BE2C (cell line): ENCODE measurements around the gene MYL12B.

Experiments used
- DNase-seq: peaks from one replicate; pipeline ENCODE4 v3.0.0-alpha.2; 2020
- H3K27me3 ChIP-seq: fragments of 250-450 bp; sonication (Bioruptor Pico); 2 replicates; pipeline ENCODE4 v1.5.1; 2020; ENCODE audit warnings: mild to moderate bottlenecking
- H3K36me3 ChIP-seq: fragments of 250-450 bp; sonication (Bioruptor Pico); 2 replicates; pipeline ENCODE4 v1.5.1; 2020; ENCODE audit warnings: mild to moderate bottlenecking
- H3K4me1 ChIP-seq: fragments of 250-450 bp; sonication (Bioruptor Pico); 2 replicates; pipeline ENCODE4 v1.5.1; 2020
- H3K4me3 ChIP-seq: 2 replicates; pipeline ENCODE4 v1.5.1; 2011; ENCODE audit warnings: low read depth, low read length
- H3K9me3 ChIP-seq: fragments of 250-450 bp; sonication (Bioruptor Pico); 2 replicates; pipeline ENCODE4 v1.5.1; 2020
- TF ChIP-seq, protein P1 (sequence below): IDR thresholded peaks from 2 replicates; pipeline ENCODE4 v1.5.1; 2012; ENCODE audit warnings: mild to moderate bottlenecking, low read depth, low read length

MYL12B gene

DNA sequence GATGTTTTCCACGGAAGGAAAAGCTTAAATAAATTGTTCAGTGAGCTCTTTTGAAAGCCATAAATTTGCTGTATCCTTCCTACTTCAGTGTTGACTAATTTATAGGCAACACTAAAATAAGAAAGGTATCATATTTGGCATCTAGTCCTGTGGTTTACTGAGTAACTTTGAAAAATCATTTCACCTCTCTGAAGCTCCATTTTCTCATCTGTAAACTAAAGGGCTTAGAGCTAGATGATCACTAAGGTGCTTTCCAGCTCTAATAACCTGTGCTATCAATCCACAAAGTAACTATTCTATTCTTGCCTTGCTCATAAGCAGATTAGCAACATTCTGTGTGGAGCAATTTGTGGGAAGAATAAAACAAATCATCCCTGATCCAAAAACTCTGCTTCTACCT lies 38.6 kb upstream of the MYL12B start:
- Histone ChIP-seq H3K27me3 (no peaks in the 10 kb centered on the region), H3K9me3 (no peaks in the 10 kb centered on the region), H3K4me3 (no peak overlapping the region), H3K36me3 (no peaks in the 10 kb centered on the region), H3K4me1 (no peaks in the 10 kb centered on the region)
- TF ChIP-seq, protein P1, sequence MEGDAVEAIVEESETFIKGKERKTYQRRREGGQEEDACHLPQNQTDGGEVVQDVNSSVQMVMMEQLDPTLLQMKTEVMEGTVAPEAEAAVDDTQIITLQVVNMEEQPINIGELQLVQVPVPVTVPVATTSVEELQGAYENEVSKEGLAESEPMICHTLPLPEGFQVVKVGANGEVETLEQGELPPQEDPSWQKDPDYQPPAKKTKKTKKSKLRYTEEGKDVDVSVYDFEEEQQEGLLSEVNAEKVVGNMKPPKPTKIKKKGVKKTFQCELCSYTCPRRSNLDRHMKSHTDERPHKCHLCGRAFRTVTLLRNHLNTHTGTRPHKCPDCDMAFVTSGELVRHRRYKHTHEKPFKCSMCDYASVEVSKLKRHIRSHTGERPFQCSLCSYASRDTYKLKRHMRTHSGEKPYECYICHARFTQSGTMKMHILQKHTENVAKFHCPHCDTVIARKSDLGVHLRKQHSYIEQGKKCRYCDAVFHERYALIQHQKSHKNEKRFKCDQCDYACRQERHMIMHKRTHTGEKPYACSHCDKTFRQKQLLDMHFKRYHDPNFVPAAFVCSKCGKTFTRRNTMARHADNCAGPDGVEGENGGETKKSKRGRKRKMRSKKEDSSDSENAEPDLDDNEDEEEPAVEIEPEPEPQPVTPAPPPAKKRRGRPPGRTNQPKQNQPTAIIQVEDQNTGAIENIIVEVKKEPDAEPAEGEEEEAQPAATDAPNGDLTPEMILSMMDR, result no peak
- no peak for DNase-seq

DNA sequence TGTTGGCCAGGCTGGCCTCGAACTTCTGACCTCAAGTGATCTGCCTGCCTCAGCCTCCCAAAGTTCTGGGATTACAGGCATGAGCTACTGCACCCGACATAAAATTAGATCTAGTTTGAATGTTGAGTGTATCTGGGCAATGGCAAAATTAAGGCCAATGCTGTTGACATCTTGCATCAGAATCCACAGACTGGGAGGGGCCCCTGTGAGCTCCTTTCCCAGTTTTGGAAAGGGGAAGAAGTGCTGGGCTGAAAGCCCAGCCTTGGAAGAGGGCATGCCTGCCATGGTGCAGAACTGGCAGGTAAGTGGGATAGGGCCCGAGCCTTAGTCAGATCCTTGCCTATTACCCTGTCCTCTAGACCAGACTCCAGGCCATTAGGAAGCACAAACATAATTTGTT lies 37.7 kb upstream of the MYL12B start:
- no peak overlapping the region for H3K4me3 ChIP-seq
- H3K9me3 ChIP-seq, result no peaks in the 10 kb centered on the region
- H3K36me3 ChIP-seq, result no peaks in the 10 kb centered on the region
- H3K27me3 ChIP-seq, result no peaks in the 10 kb centered on the region
- TF ChIP-seq, protein P1, result no peak
- H3K4me1 ChIP-seq, result no peaks in the 10 kb centered on the region
- no peak for DNase-seq

DNA sequence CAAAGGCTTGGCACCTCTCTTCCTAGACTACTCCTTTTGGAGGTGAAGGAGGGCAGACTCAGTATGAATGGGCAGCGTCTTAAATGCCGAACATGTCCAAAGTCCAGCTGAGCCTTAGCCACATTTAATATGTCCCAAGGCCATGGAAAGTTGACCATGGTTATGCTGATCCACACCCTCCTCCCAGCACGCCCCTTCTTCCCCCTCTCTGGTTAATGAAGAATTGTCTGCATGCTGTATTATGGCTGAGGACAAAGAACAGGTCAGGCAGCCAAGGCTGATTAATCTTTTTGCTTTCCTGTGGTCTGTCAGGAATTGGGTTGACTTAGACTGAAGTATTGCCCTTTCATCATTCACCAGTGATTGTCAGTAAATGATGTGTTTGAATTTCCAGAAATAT lies 36.3 kb upstream of the MYL12B start:
- Histone ChIP-seq H3K4me1 (no peaks in the 10 kb centered on the region), H3K27me3 (no peaks in the 10 kb centered on the region), H3K36me3 (no peaks in the 10 kb centered on the region), H3K9me3 (no peaks in the 10 kb centered on the region), H3K4me3 (no peak overlapping the region)
- no peak for DNase-seq
- TF ChIP-seq, protein P1, result no peak

DNA sequence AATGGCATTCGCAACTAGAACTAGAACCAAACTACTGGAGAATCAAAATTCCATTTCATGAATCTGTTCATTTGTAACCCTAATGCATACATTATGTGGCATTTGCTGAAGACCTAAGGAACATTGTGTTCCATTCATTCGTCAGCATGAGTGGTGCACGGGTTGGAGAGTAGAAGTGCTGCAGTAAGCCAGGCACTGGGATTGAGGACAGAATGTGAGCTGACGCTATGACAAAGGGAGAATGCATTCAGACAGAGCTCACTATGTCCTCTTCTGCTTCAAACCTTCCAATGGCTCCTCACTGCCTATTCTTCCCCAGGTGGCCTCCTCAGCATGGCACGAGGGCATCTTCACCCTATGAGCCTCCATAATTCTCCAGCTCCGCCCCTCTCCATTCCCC lies 35.9 kb upstream of the MYL12B start:
- Histone ChIP-seq H3K4me3 (no peak overlapping the region), H3K27me3 (no peaks in the 10 kb centered on the region), H3K36me3 (no peaks in the 10 kb centered on the region), H3K4me1 (no peaks in the 10 kb centered on the region), H3K9me3 (no peaks in the 10 kb centered on the region)
- no peak for DNase-seq
- TF ChIP-seq, protein P1, result no peak

DNA sequence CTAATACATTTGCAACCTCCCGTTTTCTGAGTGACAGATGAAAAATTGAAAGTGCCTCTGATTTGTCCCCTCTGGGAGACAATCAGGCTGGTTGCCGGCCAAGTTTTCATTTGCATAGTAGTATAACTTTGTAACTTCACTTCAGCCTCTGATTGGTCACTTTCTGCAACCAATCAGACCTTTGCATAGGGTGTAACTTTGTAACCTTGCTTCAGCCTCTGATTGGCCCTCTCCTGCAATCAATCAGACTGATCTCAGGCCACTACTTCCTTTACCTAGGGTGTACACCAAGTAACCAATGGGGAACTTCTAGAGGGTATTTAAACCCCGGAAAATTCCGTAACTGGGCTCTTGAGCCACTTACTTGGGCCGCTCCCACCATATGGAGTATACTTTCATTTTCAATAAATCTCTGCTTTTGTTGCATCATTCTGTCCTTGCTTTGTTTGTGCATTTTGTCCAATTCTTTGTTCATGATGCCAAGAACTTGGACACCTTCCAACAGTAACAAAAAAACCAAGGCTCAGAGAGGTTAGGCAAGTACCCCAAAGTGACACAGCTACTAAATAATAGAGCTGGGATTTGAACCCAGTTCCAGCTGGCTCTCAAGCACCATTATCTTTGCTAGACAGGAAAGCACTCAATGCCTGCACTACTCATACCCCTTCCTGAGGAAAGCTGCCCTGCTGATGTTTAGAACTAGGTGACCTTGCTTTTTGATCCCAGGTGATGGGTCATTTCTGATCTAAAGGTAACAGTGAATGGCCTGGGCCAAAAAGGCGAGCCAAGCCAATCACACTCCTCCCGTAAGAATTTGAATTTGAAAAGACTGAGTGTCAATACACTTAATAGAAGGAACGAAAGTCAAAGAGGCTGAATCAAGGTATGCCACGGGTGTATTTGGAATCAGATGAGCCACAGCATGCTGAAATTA lies 31.3 kb upstream of the MYL12B start:
- H3K9me3 ChIP-seq, result no peaks in the 10 kb centered on the region
- H3K4me1 ChIP-seq, result no peaks in the 10 kb centered on the region
- TF ChIP-seq, protein P1, result no peak
- H3K4me3 ChIP-seq, result no peak overlapping the region
- peak; percentile 13 for DNase-seq
- no peaks in the 10 kb centered on the region for H3K27me3 ChIP-seq
- no peaks in the 10 kb centered on the region for H3K36me3 ChIP-seq

DNA sequence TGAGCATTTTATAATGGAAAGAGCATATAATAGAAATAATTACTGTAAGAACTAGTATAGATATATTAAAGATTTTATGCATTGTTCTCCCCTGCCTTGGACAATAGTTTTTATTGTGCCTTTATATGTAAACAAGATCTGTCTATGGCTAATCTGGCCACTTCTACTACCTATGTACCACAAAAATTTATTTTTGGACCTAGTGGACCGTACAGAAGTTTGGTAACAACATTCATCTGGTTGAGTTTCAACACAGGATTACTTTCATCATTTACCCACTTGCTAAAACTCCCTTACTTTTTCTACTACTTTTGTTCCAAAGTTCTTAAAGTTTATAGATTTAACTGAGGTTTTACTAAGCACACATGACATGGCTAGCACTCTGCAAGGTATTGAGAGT lies 28.9 kb upstream of the MYL12B start:
- no peaks in the 10 kb centered on the region for H3K36me3 ChIP-seq
- no peaks in the 10 kb centered on the region for H3K4me1 ChIP-seq
- TF ChIP-seq, protein P1, result no peak
- H3K27me3 ChIP-seq, result no peaks in the 10 kb centered on the region
- no peaks in the 10 kb centered on the region for H3K9me3 ChIP-seq
- H3K4me3 ChIP-seq, result no peak overlapping the region
- DNase-seq, result no peak
